Measurements from ENCODE around the gene EIF4G3.
"Not testable (repeated sequence)": the region's sequence is repeated elsewhere in the genome, so short reads cannot be mapped to it uniquely, and the experiment has no call there.

The EIF4G3 gene

GRCh38 chr1:21149855-21150432 is 26.8 kb downstream of the EIF4G3 start:
- DNase-seq: peak; percentile 11 to 40

DNA sequence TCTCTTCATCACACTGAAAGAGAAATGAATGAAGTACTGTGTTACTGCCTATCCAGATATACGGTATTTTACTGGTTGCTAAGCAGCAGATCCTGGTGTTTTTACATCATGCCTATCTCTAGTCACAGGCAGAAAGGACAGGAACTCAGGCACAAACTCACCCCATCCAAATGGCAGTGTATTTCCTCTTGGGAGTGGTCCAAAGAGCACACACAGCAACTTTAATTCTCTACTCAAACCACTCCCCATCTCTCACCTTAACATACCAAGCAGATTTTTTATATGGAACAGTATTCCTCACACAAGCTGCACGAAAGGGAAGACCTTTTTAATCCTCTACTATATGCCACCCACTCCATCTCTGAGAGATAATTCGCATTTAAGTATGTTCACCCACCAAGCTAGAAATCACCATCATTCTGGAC is 27.3 kb downstream of the EIF4G3 start:
- peak in 1 of 2 donors; percentile 43 for DNase-seq

- DNase-seq: no peak
These were observed 32.9 kb downstream of the EIF4G3 start for GRCh38 chr1:21143752-21144151.

- DNase-seq: no peak
These were observed 33.6 kb downstream of the EIF4G3 start for GRCh38 chr1:21143138-21143537.

DNA sequence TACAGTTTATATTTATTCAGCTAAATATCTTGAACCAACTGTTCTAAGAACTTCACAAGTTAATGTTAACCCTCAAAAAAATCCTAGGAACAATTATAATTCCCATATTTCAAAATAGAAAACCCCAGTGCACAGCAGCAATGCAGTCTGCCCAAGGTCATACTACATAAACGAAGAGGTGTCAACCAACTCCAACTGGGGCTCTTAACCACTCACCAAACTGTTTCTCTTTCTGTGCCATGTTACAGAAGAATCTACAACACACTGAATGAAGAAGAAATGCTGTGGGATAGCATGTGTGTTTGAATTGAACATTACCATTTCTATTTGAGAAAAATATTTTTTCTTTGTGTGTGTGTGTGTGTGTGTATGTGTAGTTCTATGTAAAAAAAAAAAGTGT is 35.7 kb downstream of the EIF4G3 start:
- DNase-seq: no peak

GRCh38 chr1:21139601-21140000 is 37.1 kb downstream of the EIF4G3 start:
- DNase-seq: peak in 1 of 2 donors; percentile 15

DNA sequence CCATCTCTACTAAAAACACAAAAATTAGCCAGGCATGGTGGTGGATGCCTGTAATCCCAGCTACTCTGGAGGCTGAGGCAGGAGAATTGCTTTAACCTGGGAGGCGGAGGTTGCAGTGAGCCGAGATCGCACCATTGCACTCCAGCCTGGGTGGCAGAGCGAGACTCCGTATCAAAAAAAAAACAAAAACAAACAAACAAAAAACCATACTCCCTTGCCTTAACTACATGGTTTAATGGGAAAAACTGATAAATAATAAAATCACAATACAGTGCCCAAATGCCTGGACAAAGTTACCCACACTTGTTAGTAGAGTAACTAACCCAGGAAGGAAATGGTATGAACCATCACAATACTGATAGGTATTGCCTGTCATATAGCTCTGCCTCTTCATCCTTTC is 40.4 kb downstream of the EIF4G3 start:
- DNase-seq: not testable (repeated sequence)

DNA sequence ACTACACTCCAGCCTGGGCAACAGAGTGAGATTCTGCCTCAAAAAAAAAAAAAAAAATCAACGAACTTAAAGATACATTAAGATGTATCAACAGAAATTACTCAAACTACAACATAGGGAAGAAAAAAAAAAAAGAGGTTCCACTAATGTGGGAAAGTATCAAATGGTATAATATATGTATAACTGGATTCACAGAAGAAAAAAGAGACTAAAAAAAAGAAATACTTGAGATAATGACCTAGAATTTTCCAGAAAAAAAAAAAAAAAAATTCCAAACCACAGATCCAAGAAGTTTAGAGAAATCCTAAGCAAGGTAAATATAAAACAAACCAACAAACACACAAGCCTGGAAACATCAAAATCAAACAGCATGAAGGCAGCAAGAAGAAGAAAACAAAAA is 45.5 kb downstream of the EIF4G3 start:
- DNase-seq: no peak

- no peak for DNase-seq
These were observed 47.3 kb downstream of the EIF4G3 start for GRCh38 chr1:21129407-21129806.

DNA sequence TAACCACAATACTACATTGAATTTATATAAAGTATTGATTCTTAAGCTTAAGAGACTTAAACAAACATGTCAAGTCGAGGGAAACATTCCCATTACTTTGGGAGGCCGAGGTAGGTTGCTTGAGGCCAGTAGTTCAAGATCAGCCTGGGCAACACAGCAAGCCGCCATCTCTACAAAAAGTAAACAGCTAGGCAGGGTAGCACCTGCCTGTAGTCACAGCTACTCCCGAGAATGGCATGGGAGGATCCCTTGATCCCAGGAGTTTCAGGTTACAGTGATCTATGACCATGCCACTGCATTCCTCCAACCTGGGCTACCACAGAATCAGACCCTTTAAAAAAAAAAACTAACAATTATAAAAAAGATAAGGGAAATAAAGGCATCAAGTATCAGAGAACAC is 50.4 kb downstream of the EIF4G3 start:
- DNase-seq: no peak

GRCh38 chr1:21124846-21125245 is 51.9 kb downstream of the EIF4G3 start:
- DNase-seq: no peak

DNA sequence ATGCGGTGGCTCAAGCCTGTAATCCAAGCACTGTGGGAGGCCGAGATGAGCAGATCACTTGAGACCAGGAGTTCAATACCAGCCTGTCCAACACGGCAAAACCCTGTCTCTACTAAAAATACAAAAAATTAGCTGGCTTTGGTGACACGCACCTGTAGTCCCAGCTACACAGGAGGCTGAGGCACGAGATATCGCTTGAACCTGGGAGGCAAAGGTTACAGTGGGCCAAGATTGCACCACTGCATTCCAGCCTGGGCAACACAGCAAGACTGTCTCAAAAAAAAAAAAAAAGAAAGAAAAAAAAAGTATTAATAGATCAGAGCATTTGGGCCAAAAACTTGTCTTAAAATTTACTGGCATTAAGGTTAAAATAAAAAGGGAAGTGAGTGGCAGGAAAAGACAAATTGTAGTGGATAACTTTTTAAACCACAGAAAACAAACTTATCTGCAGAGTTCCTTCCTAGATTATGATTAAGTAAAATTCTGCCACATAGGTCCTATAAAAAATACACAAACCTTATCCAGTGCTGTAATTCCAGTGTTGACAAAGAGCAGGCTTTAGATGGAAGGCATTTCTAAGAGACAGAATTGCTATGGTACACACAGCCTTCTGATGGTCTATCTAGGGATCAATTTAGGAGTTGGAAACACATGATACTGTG is 53.3 kb downstream of the EIF4G3 start:
- DNase-seq: no peak

- DNase-seq: no peak
These were observed 54.8 kb downstream of the EIF4G3 start for GRCh38 chr1:21121764-21122471.

DNA sequence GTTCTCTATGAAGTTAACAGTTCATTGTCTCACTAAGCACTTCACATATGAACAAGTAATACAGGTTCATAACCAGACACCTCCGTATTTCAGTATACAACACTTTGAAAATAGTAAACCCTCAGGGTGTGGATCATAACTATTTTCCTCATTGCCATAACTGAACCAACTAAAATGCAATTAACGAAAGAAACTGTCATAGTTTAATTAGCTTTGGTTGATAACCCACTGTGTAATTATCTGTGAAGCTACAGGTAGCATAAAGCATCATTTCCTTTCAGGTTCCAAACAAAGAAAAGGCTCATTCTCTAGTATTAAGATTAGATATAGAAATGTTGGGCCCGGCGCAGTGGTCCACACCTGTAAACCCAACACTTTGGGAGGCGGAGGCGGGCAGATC is 58.5 kb downstream of the EIF4G3 start:
- no peak for DNase-seq

DNA sequence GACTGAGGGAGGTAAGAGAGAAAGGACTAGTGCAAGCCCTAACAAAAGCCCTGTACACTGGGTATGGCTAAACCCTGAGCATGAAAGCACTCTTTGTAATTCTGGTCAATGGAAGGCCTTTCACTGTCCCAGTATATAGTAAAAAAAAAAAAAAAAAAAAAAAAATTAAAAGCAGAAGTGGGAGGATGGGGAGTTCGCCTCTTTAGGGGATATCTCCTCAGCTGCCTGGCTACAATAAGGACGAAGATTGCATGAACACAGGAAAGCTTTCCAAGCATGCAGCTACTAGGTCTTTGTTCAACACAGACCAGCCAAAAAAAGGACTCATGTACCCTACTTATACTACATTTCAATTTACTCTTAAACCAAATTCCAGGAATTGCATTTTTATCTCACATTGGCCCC is 59.1 kb downstream of the EIF4G3 start:
- DNase-seq: peak; percentile 9 to 92

DNA sequence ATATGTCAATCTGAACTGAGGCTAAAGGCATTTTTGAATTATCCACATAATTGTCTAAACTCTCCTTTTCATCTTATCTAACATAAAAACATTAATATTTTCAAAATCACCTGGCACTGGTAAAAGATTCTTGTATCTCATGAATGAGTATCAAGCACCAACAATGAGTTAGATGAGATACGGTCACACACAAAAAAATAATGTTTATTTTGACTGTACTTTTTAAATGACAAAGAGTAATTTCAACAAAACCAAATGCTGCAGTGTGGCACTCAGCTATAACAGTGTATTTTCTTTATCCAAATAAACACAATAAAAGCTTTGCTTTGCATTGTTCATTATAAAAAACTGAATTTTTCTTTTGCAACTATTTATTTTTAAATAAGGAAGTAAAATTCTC is 59.5 kb downstream of the EIF4G3 start:
- DNase-seq: no peak

- no peak for DNase-seq
These were observed 61.5 kb downstream of the EIF4G3 start for GRCh38 chr1:21115098-21115760.

DNA sequence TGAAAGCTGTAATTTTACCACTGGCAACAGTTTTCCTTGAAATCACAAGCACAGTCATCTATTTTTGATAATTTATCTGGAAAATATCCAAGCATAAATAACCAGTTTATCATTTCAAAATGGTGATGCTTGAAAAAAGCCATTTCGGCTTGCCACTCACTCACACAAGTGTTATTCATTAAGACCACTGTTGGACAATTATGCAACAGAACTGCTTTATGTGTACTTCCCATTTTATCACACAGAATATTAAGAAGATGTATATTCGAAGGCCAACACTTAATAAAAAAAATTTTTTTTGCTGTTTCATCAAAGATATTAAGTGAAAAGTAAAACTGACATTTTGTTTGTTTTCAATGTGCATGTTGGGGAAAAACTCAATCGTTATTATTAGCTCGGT is 62.3 kb downstream of the EIF4G3 start:
- no peak for DNase-seq

GRCh38 chr1:21110163-21110562 is 66.5 kb downstream of the EIF4G3 start:
- DNase-seq: no peak

DNA sequence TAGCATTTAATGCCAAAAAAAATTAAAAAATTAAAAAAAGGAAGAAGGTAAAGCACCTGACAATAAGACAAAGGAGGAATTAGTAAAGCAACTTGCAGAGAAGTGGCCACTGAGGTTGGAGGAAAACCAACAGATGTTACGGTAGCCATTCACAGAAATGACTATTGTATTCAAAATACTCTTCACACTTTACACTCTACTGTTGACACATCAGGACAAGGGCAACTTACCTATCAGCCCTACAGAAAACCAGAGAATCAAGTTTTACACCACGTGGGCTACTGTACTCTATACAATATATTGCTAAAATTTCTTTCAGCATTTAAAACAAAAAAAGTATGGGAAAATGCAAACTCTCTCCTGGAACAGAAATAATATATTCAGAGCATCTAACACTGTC is 70.0 kb downstream of the EIF4G3 start:
- DNase-seq: no peak

- no peak for DNase-seq
These were observed 70.5 kb downstream of the EIF4G3 start for GRCh38 chr1:21106238-21106637.

- DNase-seq: no peak
These were observed 70.9 kb downstream of the EIF4G3 start for GRCh38 chr1:21105807-21106206.

GRCh38 chr1:21104683-21105082 is 72.0 kb downstream of the EIF4G3 start:
- DNase-seq: no peak

- DNase-seq: no peak
These were observed 76.2 kb downstream of the EIF4G3 start for GRCh38 chr1:21100481-21100921.
